ENCODE results near the gene SHF.
A peak's percentile ranks its signal among the peaks of the same experiment; 100 is the strongest.

Gene SHF

GRCh38 chr15:45121706-45122417 is 65.9 kb downstream of the SHF start:
- peaks cover 31 to 42% of the 10 kb centered on the region in 2 donors for H3K27me3 ChIP-seq (ENCODE audit: control insufficient read depth in 1 of 2, insufficient read depth in 2 of 2, low read length in 2 of 2)
- H3K9ac ChIP-seq (ENCODE audit: low read length in 2 of 2), result no peak overlapping the region
- H3K9me3 ChIP-seq (ENCODE audit: control insufficient read depth in 2 of 2, low read length in 2 of 2), result no peaks in the 10 kb centered on the region
- H3K4me1 ChIP-seq (ENCODE audit: control insufficient read depth, insufficient read depth, low read length), result peaks cover 5% of the 10 kb centered on the region
- H3K27ac ChIP-seq (ENCODE audit: low read length), result no peak overlapping the region
- H3K4me3 ChIP-seq (ENCODE audit: low read length in 2 of 2), result no peak overlapping the region
- no peaks in the 10 kb centered on the region for H3K36me3 ChIP-seq (ENCODE audit: control insufficient read depth in 2 of 2, insufficient read depth in 2 of 2, low read length in 2 of 2)

- Histone ChIP-seq H3K27me3 (ENCODE audit: control insufficient read depth in 1 of 2, insufficient read depth in 2 of 2, low read length in 2 of 2) (peaks cover 38 to 51% of the 10 kb centered on the region in 2 donors), H3K9ac (ENCODE audit: low read length in 2 of 2) (no peak overlapping the region), H3K27ac (ENCODE audit: low read length) (no peak overlapping the region), H3K9me3 (ENCODE audit: control insufficient read depth in 2 of 2, low read length in 2 of 2) (no peaks in the 10 kb centered on the region), H3K4me1 (ENCODE audit: control insufficient read depth, insufficient read depth, low read length) (peaks cover 13% of the 10 kb centered on the region), H3K36me3 (ENCODE audit: control insufficient read depth in 2 of 2, insufficient read depth in 2 of 2, low read length in 2 of 2) (no peaks in the 10 kb centered on the region), H3K4me3 (ENCODE audit: low read length in 2 of 2) (no peak overlapping the region)
Observed at GRCh38 chr15:45121020-45121419, 66.7 kb downstream of the SHF start.

- Histone ChIP-seq H3K27me3 (ENCODE audit: control insufficient read depth in 1 of 2, insufficient read depth in 2 of 2, low read length in 2 of 2) (peaks cover 45 to 51% of the 10 kb centered on the region in 2 donors), H3K36me3 (ENCODE audit: control insufficient read depth in 2 of 2, insufficient read depth in 2 of 2, low read length in 2 of 2) (no peaks in the 10 kb centered on the region), H3K4me1 (ENCODE audit: control insufficient read depth, insufficient read depth, low read length) (peaks cover 13% of the 10 kb centered on the region), H3K9ac (ENCODE audit: low read length in 2 of 2) (no peak overlapping the region), H3K9me3 (ENCODE audit: control insufficient read depth in 2 of 2, low read length in 2 of 2) (no peaks in the 10 kb centered on the region), H3K27ac (ENCODE audit: low read length) (no peak overlapping the region), H3K4me3 (ENCODE audit: low read length in 2 of 2) (no peak overlapping the region)
Observed at GRCh38 chr15:45120081-45120972, 67.4 kb downstream of the SHF start.

DNA sequence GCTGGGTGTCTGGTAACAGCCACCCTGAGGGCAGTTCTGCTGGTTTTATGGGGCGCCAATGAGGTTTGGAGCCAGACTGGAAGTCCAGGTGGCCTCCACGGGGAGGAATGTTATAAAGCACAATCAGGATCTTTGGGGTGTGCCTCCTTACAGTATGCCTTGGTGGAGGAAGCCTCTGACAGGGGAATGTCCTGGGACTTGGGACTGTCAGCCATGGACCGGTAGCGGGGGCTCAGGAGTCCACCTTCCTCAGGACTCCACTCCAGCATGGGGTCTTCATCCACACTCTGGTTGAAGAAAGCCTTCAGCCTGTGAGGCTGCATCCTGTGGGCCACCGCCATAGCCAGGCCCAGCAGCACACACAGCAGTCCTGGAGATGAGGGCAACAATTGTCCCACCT is 68.8 kb downstream of the SHF start:
- Histone ChIP-seq H3K27me3 (ENCODE audit: control insufficient read depth in 1 of 2, insufficient read depth in 2 of 2, low read length in 2 of 2) (peaks cover 58 to 62% of the 10 kb centered on the region in 2 donors), H3K27ac (ENCODE audit: low read length) (no peak overlapping the region)

GRCh38 chr15:45118131-45118588 is 69.6 kb downstream of the SHF start:
- no peak overlapping the region for H3K27ac ChIP-seq (ENCODE audit: low read length)
- H3K4me3 ChIP-seq (ENCODE audit: low read length in 2 of 2), result peak overlapping the region in 1 of 2 donors; percentile 52

More for the DNA sequence above, 68.8 kb downstream of the SHF start:
- no peaks in the 10 kb centered on the region for H3K36me3 ChIP-seq (ENCODE audit: control insufficient read depth in 2 of 2, insufficient read depth in 2 of 2, low read length in 2 of 2)
- no peak overlapping the region for H3K4me3 ChIP-seq (ENCODE audit: low read length in 2 of 2)
- H3K9me3 ChIP-seq (ENCODE audit: control insufficient read depth in 2 of 2, low read length in 2 of 2), result no peaks in the 10 kb centered on the region
- H3K9ac ChIP-seq (ENCODE audit: low read length in 2 of 2), result no peak overlapping the region
- H3K4me1 ChIP-seq (ENCODE audit: control insufficient read depth, insufficient read depth, low read length), result peaks cover 13% of the 10 kb centered on the region

GRCh38 chr15:45117308-45118130 is 70.2 kb downstream of the SHF start:
- Histone ChIP-seq H3K4me3 (ENCODE audit: low read length in 2 of 2) (peak overlapping the region; percentile 7 to 55), H3K9me3 (ENCODE audit: control insufficient read depth in 2 of 2, low read length in 2 of 2) (no peaks in the 10 kb centered on the region), H3K9ac (ENCODE audit: low read length in 2 of 2) (no peak overlapping the region)

More at GRCh38 chr15:45118131-45118588, 69.6 kb downstream of the SHF start:
- Histone ChIP-seq H3K27me3 (ENCODE audit: control insufficient read depth in 1 of 2, insufficient read depth in 2 of 2, low read length in 2 of 2) (peaks cover 66 to 67% of the 10 kb centered on the region in 2 donors), H3K9me3 (ENCODE audit: control insufficient read depth in 2 of 2, low read length in 2 of 2) (no peaks in the 10 kb centered on the region), H3K9ac (ENCODE audit: low read length in 2 of 2) (no peak overlapping the region), H3K36me3 (ENCODE audit: control insufficient read depth in 2 of 2, insufficient read depth in 2 of 2, low read length in 2 of 2) (no peaks in the 10 kb centered on the region), H3K4me1 (ENCODE audit: control insufficient read depth, insufficient read depth, low read length) (peaks cover 14% of the 10 kb centered on the region)

More at GRCh38 chr15:45117308-45118130, 70.2 kb downstream of the SHF start:
- Histone ChIP-seq H3K4me1 (ENCODE audit: control insufficient read depth, insufficient read depth, low read length) (peaks cover 20% of the 10 kb centered on the region), H3K27ac (ENCODE audit: low read length) (no peak overlapping the region), H3K36me3 (ENCODE audit: control insufficient read depth in 2 of 2, insufficient read depth in 2 of 2, low read length in 2 of 2) (no peaks in the 10 kb centered on the region), H3K27me3 (ENCODE audit: control insufficient read depth in 1 of 2, insufficient read depth in 2 of 2, low read length in 2 of 2) (peaks cover 68 to 69% of the 10 kb centered on the region in 2 donors)
